Stimulated activated effector memory CD8-positive, alpha-beta T cell treated with anti-CD3 and anti-CD28 coated beads, Interleukin-12 subunit alpha, Interleukin-12 subunit beta, amount 100 ng/mL, for 72 hours (primary cell): ENCODE measurements around the gene SFT2D1.
"Not testable (repeated sequence)": the region's sequence is repeated elsewhere in the genome, so short reads cannot be mapped to it uniquely, and the experiment has no call there.

Experiments used
- ATAC-seq: fragments of 150-1000 bp; cut with Tn5 transposase; 2 replicates; pipeline ENCODE4 v1.10.0; 2021
- DNase-seq, 2 donors: peaks; one replicate each; pipeline ENCODE4 v3.0.0; 2021 to 2022; ENCODE audit warnings: low spot score in 2 of 2
- H3K27ac Mint-ChIP-seq: one replicate; pipeline ENCODE4 v1.8.0; 2022; ENCODE audit warnings: mild to moderate bottlenecking, mixed read lengths
- H3K36me3 Mint-ChIP-seq: one replicate; pipeline ENCODE4 v1.8.0; 2022; ENCODE audit warnings: mild to moderate bottlenecking, mixed read lengths
- H3K4me1 Mint-ChIP-seq: one replicate; pipeline ENCODE4 v1.8.0; 2022; ENCODE audit warnings: mixed read lengths
- H3K4me3 Mint-ChIP-seq: one replicate; pipeline ENCODE4 v1.8.0; 2022; ENCODE audit warnings: mild to moderate bottlenecking, mixed read lengths
- H3K9me3 Mint-ChIP-seq: one replicate; pipeline ENCODE4 v1.8.0; 2022; ENCODE audit warnings: mixed read lengths

SFT2D1 gene

DNA sequence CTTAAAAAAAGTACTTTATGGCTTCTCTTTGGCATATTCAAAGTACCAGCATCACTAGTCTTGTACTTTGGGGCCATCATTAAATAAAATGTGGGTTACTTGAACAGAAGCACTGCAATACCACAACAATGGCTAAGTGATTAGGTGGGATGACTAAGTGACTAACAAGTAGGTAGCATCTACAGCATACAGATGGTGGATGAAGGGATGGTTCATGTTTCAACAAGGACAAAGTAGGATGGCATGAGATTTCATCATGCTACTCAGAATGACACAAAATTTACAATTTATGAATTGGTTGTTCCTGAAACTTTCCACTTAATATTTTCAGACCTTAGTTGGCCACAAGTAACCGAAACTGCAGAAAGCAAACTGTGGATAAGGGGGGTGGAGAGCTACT lies 32.7 kb upstream of the SFT2D1 start:
- DNase-seq = no peak
- no peak overlapping the region for H3K4me3 Mint-ChIP-seq
- no peaks in the 10 kb centered on the region for H3K4me1 Mint-ChIP-seq
- no peak overlapping the region for H3K27ac Mint-ChIP-seq
- ATAC-seq = no peak
- no peaks in the 10 kb centered on the region for H3K9me3 Mint-ChIP-seq
- H3K36me3 Mint-ChIP-seq = no peaks in the 10 kb centered on the region

DNA sequence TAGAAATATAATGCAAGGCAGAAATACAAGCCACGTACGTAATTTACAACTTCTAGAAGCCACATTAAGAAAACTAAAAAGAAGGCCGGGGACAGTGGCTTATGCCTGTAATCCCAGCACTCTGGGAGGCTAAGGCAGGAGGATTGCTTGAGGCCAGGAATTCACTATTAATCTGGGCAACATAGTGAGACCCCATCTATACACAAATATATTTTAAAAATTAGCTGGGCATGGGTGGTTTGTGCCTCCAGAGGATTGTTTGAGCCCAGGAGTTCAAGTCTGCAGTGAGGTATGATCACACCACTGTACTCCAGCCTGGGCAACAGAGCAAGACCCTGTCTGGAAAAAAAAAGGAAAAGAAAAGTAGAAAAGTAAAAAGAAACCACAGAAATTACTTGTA lies 28.1 kb upstream of the SFT2D1 start:
- Mint-ChIP-seq H3K9me3 (no peaks in the 10 kb centered on the region), H3K36me3 (peaks cover 6% of the 10 kb centered on the region), H3K4me1 (no peaks in the 10 kb centered on the region), H3K4me3 (no peak overlapping the region), H3K27ac (no peak overlapping the region)
- ATAC-seq (no peak), DNase-seq (no peak)

- Mint-ChIP-seq H3K27ac (no peak overlapping the region), H3K4me3 (no peak overlapping the region), H3K4me1 (no peaks in the 10 kb centered on the region), H3K36me3 (peaks cover 10% of the 10 kb centered on the region), H3K9me3 (no peaks in the 10 kb centered on the region)
- no peak for DNase-seq
- ATAC-seq = no peak
Measured at GRCh38 chr6:166369782-166370181, 27.4 kb upstream of the SFT2D1 start.

- Mint-ChIP-seq H3K4me1 (no peaks in the 10 kb centered on the region), H3K36me3 (peaks cover 18% of the 10 kb centered on the region), H3K9me3 (no peaks in the 10 kb centered on the region), H3K4me3 (no peak overlapping the region), H3K27ac (no peak overlapping the region)
- no peak for DNase-seq
- no peak for ATAC-seq
Measured at GRCh38 chr6:166366921-166367320, 24.6 kb upstream of the SFT2D1 start.

DNA sequence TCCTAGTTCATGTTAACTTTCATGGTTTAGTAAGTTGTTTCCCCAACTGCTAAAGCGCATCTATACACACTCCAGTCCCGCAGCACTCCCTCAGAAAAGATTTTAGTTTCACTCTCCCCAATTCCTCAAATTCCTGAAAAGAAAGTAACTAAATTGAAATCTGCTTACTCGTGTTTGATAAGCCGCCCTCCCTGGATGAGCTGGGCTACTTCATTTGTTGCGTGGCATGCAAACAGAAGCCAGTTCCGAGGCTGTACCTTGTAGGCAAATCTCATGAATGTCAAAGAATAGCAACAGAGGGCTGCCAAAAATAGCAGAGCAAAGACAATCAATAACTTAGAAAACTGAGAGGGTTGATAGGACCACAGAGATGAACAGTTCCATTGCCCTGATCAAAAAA lies 23.5 kb upstream of the SFT2D1 start:
- no peak for DNase-seq
- Mint-ChIP-seq H3K4me3 (no peak overlapping the region), H3K9me3 (no peaks in the 10 kb centered on the region), H3K4me1 (no peaks in the 10 kb centered on the region), H3K27ac (peak overlapping the region; percentile 20), H3K36me3 (peaks cover 18% of the 10 kb centered on the region)
- no peak for ATAC-seq

DNA sequence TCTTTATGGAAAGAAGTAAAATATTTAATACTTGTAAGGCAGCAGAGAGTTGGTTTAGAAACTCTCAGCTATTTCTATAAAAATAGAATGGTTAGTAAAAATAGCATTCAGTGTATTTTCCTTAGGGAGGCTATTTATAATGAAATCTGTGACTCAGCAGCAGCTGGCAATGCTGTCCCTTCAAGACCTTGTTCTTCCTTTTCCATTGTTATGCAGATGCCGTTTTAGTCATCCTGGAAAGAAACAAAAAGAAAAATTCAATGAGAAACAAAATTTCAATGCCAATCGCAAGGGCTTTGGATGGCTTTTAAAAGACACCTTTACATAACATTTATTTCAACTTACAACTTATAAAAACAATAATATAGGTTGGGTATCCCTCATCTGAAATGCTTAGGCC lies 22.9 kb upstream of the SFT2D1 start:
- Mint-ChIP-seq H3K36me3 (peaks cover 18% of the 10 kb centered on the region), H3K9me3 (no peaks in the 10 kb centered on the region), H3K4me3 (no peak overlapping the region), H3K4me1 (no peaks in the 10 kb centered on the region), H3K27ac (peak overlapping the region; percentile 20)
- ATAC-seq (no peak), DNase-seq (no peak)

DNA sequence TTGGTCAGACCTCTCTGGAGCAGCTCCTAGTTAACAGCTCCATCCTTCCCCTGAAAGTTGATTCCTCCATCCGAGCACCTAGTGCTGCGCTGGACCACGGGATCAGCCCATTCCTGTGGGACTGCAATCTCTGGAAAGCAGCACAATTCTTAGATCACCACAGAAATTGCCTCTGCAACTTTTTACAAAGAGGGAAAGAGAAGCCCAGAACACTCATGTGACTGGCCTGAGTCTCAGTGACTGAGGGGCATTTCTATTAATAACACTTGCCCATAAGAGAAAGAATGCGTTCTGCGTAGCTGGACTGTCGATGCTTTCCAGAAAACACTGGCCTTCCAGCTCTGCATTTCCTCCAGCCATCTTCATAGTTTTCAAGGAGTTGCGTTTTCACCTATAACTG lies 22.1 kb upstream of the SFT2D1 start:
- no peaks in the 10 kb centered on the region for H3K9me3 Mint-ChIP-seq
- DNase-seq (no peak), ATAC-seq (no peak)
- no peaks in the 10 kb centered on the region for H3K4me1 Mint-ChIP-seq
- H3K4me3 Mint-ChIP-seq = no peak overlapping the region
- peaks cover 18% of the 10 kb centered on the region for H3K36me3 Mint-ChIP-seq
- no peak overlapping the region for H3K27ac Mint-ChIP-seq

DNA sequence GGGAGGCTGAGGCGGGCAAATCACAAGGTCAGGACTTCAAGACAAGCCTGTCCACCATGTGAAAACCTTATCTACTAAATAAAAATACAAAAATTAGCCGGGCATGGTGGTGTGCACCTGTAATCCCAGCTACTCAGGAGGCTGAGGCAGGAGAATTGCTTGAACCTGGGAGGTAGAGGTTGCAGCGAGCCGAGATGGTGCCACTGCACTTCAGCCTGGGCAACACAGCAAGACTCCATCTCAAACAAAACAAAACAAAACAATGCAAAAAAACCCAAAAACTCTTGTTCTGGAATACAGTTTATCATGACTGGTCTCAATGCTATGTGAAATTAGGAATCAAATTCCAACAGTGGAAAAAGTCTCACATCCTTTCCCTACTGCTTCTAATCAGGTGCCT lies 20.1 kb upstream of the SFT2D1 start:
- H3K27ac Mint-ChIP-seq, H3K4me3 Mint-ChIP-seq, DNase-seq, ATAC-seq, H3K9me3 Mint-ChIP-seq, H3K4me1 Mint-ChIP-seq: not testable (repeated sequence)
- H3K36me3 Mint-ChIP-seq = peaks cover 18% of the 10 kb centered on the region

GRCh38 chr6:166361077-166361429 lies 18.7 kb upstream of the SFT2D1 start:
- peaks cover 2% of the 10 kb centered on the region for H3K9me3 Mint-ChIP-seq
- H3K4me1 Mint-ChIP-seq = no peaks in the 10 kb centered on the region
- no peak for ATAC-seq
- H3K27ac Mint-ChIP-seq = no peak overlapping the region
- peaks cover 18% of the 10 kb centered on the region for H3K36me3 Mint-ChIP-seq
- DNase-seq = no peak
- no peak overlapping the region for H3K4me3 Mint-ChIP-seq

GRCh38 chr6:166360243-166361076 lies 18.1 kb upstream of the SFT2D1 start:
- ATAC-seq (no peak), DNase-seq (no peak)
- Mint-ChIP-seq H3K4me1 (no peaks in the 10 kb centered on the region), H3K27ac (no peak overlapping the region), H3K4me3 (no peak overlapping the region), H3K36me3 (peaks cover 12% of the 10 kb centered on the region), H3K9me3 (peaks cover 2% of the 10 kb centered on the region)

DNA sequence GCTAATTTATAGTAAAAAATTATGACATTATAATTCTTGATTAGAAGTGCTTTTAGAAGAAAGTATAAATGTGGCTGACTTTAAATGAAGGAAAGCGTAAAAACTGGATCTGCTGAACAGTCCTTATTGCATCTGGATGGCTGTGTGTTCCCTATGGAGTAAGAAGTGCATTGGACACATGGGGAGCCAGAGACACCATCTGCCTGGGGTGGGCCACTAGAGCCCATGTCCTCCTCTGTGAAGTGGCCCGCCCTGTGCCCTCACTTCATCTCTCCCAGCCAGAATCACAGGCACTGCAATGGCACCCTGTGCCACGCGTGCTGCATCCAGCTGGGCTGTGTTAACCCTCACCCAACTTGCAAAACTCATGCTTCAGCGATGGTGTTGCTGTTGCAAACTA lies 13.2 kb upstream of the SFT2D1 start:
- no peak overlapping the region for H3K27ac Mint-ChIP-seq
- no peaks in the 10 kb centered on the region for H3K4me1 Mint-ChIP-seq
- ATAC-seq (no peak), DNase-seq (no peak)
- peaks cover 2% of the 10 kb centered on the region for H3K9me3 Mint-ChIP-seq
- H3K4me3 Mint-ChIP-seq = no peak overlapping the region
- no peaks in the 10 kb centered on the region for H3K36me3 Mint-ChIP-seq

- peaks cover 2% of the 10 kb centered on the region for H3K9me3 Mint-ChIP-seq
- no peaks in the 10 kb centered on the region for H3K4me1 Mint-ChIP-seq
- no peaks in the 10 kb centered on the region for H3K36me3 Mint-ChIP-seq
- no peak overlapping the region for H3K27ac Mint-ChIP-seq
- DNase-seq (no peak), ATAC-seq (no peak)
- H3K4me3 Mint-ChIP-seq = no peak overlapping the region
Measured at GRCh38 chr6:166354965-166355364, 12.6 kb upstream of the SFT2D1 start.

GRCh38 chr6:166354143-166354542 lies 11.8 kb upstream of the SFT2D1 start:
- H3K9me3 Mint-ChIP-seq = peaks cover 6% of the 10 kb centered on the region
- no peak overlapping the region for H3K4me3 Mint-ChIP-seq
- ATAC-seq (no peak), DNase-seq (no peak)
- no peaks in the 10 kb centered on the region for H3K36me3 Mint-ChIP-seq
- no peaks in the 10 kb centered on the region for H3K4me1 Mint-ChIP-seq
- H3K27ac Mint-ChIP-seq = no peak overlapping the region

DNA sequence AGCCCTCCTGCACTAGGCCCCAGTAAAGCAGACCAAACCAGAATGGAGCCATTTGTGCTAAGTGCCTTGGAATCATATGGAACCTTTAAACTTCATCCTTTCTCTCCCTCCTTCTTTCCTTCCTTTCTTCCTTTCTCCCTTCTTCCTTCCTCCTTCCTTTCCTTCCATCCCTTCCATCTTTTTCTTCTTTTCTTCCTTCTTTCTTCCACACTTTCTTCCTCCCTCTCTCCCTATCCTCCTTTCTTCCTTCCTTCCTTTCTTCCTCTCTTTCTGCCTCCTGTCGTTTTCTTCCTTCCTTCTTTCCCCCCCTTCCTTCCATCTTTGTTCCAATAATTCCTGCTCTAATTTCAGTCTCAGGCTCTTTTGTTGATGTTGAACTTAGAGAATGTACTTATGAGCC lies 11.2 kb upstream of the SFT2D1 start:
- no peak for DNase-seq
- H3K9me3 Mint-ChIP-seq = peaks cover 7% of the 10 kb centered on the region
- H3K36me3 Mint-ChIP-seq = no peaks in the 10 kb centered on the region
- no peak overlapping the region for H3K27ac Mint-ChIP-seq
- H3K4me3 Mint-ChIP-seq = no peak overlapping the region
- no peak for ATAC-seq
- no peaks in the 10 kb centered on the region for H3K4me1 Mint-ChIP-seq

DNA sequence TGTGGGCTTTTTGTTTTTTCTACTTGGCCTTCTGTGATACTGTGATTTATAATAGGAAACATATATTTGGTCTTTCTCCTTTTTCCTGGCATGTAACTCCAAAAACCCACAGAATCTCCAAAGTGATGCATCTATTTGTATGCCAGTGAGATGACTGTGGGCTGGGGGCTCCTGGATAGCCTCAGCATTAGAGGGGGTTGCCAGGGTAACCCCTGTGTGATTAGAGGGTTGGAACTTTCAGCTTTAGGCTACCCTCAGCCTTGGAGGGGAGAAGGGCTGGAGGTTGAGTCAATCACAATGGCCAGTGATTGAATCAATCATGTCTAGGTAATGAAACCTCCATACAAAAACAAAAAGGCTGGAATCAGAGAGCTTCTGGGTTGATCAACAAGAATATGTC lies 10.6 kb upstream of the SFT2D1 start:
- DNase-seq (no peak), ATAC-seq (no peak)
- H3K36me3 Mint-ChIP-seq = no peaks in the 10 kb centered on the region
- no peak overlapping the region for H3K4me3 Mint-ChIP-seq
- H3K4me1 Mint-ChIP-seq = peaks cover 5% of the 10 kb centered on the region
- H3K27ac Mint-ChIP-seq = no peak overlapping the region
- peaks cover 4% of the 10 kb centered on the region for H3K9me3 Mint-ChIP-seq

- Mint-ChIP-seq H3K4me1 (peaks cover 8% of the 10 kb centered on the region), H3K4me3 (no peak overlapping the region), H3K27ac (no peak overlapping the region), H3K36me3 (no peaks in the 10 kb centered on the region), H3K9me3 (peaks cover 4% of the 10 kb centered on the region)
- no peak for DNase-seq
- ATAC-seq = no peak
Measured at GRCh38 chr6:166351715-166352285, 9.5 kb upstream of the SFT2D1 start.
